D721Med (cell line): ENCODE measurements around the gene F7.

Source experiments
- DNase-seq: peaks from one replicate; pipeline ENCODE4 v3.0.0; 2011; ENCODE audit warnings: low spot score; ENCODE audit not compliant: insufficient read length
- FAIRE-seq: peaks from 2 replicates; lab custom pipeline; 2011; peaks lifted over from hg19 to GRCh38; lab: Jason Lieb, UNC
- CTCF ChIP-seq: IDR thresholded peaks from 2 replicates; pipeline ENCODE4 v1.5.1; 2012; ENCODE audit warnings: mild to moderate bottlenecking, control low read depth; ENCODE audit not compliant: insufficient read depth; ENCODE audit errors: missing control alignments

The F7 gene

DNA sequence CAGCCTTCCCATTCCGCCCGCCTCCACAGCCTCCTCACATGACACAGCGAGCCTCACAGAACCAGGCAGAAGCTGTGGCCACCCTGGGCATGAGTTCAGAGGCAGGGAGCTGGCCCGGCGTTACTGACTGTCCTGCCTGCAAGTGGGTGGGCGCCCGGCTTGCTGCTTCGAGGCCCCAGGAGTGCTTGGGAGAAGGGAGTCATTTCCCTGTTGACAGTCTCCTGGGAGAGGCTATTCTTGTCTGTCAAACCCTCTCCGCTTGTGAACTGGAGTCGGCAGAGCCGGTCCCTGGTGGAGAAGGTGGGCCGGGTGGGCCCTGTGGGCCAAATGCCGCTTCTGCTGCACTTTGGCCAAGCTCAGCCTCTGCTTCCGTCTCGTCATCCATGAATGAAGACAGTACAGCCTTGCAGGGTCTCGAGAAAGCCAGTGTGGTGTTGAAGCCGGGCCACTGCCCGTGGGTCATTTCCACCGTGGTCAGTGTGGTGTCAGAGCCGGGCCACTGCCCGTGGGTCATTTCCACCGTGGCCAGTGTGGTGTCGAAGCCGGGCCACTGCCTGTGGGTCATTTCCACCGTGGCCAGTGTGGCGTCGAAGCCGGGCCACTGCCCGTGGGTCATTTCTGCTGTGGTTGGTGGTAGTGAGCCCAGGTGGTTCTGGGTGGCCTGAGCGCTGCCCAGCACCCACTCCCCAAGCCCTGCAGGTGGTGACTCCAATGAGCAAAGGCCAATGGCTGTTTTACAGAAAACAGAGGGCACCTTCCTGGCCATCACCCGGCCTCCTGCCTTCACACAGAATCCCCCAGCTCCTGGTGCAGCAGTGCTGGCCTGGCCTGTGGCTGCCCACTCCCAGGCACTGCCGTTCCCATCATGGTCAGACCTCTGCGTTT lies 13.5 kb upstream of the F7 start:
- TF ChIP-seq CTCF, result no peak
- DNase-seq (no peak), FAIRE-seq (no peak)

DNA sequence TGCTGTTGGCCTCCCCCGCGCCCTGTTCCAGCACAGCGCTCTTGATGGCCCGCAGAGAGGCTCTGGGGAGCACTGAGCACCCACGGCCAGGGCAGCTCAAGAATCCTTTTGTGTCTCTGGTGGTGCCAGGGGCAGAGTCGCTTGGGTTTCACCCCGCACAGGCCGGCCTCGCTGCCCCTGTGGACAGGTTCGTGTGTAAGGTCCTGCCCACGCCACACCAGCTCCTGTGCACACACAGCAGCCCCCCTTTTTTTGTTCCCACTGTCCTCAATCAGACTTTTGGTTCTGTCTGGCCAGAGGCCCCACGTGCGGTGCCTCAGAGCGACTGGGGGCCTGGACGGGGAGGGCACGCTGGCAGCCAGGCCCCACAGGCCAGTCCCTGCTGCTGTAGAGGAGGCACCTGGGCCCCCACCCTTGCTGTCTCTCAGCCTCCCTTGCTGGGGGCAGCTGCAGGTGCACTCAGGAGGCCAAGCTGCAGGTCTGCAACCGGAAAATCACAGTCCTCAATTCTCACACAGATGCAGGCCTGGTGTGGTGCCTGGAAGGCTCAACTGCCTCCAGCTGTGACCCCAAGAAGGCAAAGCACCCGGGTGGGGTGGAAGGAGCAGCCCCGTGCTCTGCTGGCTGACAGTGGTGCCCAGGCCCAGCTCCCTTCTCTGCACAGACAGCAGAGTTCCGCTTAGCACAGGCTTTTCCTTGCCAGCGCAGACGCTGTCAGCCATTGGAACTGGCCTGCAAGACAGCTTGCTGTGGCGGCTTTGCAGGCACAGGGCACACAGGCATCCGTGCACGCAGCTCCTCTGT lies 12.6 kb upstream of the F7 start:
- DNase-seq (no peak), FAIRE-seq (no peak)
- TF ChIP-seq CTCF, result no peak

GRCh38 chr13:113093580-113094409 lies 11.8 kb upstream of the F7 start:
- no peak for FAIRE-seq

DNA sequence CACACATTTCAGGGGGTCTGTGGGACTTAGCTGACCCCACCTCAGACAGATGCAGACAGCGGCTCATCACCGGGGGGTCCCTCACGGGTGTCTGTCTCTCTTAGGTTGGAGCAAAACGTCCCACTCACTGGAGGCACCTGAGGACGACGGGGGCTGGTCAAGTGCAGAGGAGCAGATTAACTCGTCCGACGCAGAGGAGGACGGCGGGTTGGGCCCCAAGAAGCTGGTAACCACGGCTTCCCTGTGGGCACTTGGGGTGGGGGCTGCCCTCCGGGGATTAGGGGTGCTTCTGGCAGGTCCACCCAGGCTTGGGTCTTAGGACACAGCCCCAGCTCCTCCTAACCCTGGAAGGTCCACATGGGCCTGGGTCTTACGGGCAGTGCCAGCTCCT lies 11.2 kb upstream of the F7 start:
- TF ChIP-seq CTCF, result no peak
- DNase-seq (no peak), FAIRE-seq (no peak)

More at GRCh38 chr13:113093580-113094409, 11.8 kb upstream of the F7 start:
- DNase-seq, result no peak
- TF ChIP-seq CTCF, result no peak

DNA sequence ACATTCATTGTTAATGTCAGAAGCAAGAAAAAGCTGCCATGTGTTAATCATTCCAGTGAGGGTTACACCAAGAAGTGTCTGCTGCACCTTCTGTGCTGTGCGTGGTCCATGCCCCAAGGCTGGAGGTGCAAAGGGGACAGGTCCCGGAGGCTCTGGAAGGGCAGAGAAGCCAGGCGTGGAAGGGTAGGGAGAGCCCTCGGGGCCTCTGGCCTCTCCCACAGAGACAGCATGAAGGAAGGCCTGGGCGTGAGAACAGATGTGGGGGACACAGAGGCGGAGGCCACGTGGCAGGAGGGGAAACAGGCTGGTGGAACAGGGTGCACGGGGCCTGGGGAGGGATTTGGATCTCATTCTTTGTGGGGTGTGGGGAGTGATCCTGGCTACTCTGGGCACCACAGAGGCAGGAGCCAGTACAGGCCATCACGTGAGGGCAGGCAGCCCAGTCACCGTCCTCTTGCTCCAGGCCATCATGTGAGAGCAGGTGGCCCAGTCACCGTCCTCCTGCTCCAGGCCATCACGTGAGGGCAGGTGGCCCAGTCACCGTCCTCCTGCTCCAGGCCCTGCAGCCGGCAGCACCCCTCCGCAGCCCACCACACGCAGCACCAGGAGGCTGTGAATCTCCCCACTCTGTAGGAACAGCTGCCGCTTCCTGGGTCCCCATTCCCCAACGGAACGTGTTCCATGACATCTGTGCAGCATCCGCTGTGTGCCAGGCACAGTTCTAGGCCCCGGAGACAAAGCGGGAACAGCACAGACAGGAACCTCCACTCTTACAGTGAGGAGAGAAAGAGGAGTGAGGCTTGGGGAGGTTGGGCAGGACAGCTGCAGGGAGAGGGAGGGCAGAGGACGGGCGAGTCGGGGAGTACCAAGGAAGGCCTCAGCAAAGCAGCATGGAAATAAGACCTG lies 10.2 kb upstream of the F7 start:
- TF ChIP-seq CTCF, result no peak
- no peak for FAIRE-seq
- DNase-seq, result no peak
